Skeletal muscle cell (primary cell): Measurements from ENCODE around the gene SORBS1.
A peak's percentile ranks its signal among the peaks of the same experiment; 100 is the strongest.

Experiments used
- DNase-seq: peaks from one replicate; pipeline ENCODE4 v3.0.0-alpha.2; 2010; ENCODE audit warnings: low read depth
- H3K4me3 ChIP-seq: 2 replicates; pipeline ENCODE4 v1.5.1; 2011; ENCODE audit warnings: low read depth, mild to moderate bottlenecking, control low read depth, low read length, moderate library complexity

Gene SORBS1

DNA sequence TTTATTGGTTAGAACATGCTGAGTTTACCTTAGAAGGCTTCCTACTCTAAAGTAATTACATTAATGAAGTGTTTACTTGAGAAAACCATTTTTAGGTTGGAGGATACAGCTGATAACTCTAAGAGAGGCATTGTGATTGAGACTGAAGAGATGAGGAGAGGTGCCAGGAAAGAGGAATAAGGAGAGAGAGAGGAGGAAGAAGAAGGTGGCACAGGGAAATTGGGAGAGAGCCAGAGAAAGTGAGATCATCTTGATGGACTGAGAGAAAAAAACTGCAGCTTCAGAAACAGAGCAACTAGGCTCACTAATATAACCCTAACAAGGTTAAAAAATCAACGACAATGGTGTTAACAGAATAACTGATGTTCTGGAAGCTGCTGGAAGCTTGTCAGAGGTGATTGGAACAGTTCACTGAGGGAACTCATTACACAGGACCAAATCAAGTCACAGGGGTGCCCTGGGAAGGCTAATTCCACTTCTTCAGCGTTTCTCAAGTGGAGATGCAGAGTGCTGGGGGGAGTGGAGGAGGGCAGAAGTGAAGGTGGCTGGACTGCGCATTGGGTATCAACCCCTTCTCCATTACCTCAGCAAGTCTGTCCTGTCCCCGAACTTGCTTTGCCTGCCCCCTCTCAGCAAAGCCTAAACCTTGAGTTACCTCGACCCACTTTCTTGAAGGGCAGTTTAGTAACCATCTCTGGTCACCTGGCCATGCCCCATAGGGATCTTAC lies 6.9 kb upstream of the SORBS1 start:
- H3K4me3 ChIP-seq: no peak overlapping the region
- DNase-seq: no peak

DNA sequence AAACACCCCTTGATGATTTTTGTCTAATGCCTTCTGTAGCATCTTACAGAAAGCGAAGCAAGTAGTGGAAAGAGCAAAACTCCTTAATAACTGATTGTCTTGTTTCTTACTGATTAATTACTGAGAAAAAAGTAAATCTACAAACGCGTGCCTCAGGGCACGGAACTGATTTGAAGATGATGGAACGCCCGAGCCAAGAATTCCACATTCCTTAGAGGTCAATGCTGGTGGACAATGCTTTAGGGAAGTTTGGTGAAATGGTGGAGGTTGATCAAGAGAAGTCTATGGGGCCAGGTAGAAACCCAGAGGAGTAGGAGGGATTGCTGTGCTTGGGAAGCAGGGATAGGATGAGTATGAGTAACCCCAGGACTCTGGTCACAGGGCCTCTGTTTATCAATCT lies 5.0 kb upstream of the SORBS1 start:
- H3K4me3 ChIP-seq: no peak overlapping the region
- no peak for DNase-seq

DNA sequence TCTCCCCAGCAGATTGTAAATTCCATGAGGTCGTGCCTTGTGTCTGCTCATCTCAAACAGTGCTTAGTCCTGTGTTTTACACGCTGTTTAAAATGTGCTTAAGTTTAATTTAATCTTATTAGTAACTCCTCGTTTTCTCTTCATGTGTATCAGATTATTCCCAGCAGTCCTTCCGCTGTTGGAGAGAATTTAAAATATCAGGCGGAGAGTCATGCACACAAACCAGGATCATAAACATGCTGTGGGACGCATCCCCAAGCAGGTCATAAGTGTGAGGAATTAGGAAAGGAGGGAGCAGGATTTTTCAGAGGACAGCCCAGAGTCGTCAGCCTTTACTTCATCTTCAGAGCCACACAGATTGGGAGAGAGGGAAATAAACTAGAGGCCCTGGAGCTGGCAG lies 4.2 kb upstream of the SORBS1 start:
- no peak overlapping the region for H3K4me3 ChIP-seq
- DNase-seq: no peak

DNA sequence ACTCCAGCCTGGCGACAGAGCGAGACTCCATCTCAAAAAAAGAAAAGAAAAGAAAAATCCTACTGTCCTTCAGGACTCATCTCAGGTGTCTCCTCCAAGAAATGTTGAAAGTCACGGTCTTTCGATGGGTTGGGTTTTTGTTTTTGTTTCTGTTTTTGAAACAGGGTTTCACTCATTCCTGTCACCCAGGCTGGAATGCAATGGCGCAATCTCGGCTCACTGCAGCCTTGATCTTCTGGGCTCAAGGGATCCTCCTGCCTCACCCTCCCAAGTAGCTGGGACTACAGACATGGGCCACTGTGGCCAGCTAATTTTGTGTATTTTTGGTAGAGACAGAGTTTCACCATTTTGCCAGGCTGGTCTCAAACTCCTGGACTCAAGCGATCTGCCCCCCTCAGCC lies 3.1 kb upstream of the SORBS1 start:
- DNase-seq: no peak
- H3K4me3 ChIP-seq: no peak overlapping the region

- H3K4me3 ChIP-seq: no peak overlapping the region
Observed at GRCh38 chr10:95562341-95562965, 1.3 kb upstream of the SORBS1 start.

DNA sequence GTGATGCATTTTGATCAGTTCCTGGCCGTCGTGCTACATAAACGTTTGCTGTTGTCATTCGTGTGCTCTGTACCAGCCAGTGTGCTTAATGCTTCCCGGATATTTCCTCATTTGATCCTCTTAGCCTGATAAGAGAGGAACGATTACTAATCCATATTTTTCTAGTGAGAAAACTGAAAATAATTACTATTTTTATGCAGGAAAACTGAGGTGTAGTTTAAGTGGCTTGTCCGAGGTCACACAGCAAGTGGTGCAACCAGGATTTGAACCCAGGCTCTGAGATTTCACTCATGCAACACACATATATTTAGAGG lies 650 bp upstream of the SORBS1 start:
- no peak for DNase-seq
- H3K4me3 ChIP-seq: peak overlapping the region; percentile 76

More at GRCh38 chr10:95562341-95562965, 1.3 kb upstream of the SORBS1 start:
- DNase-seq: no peak

DNA sequence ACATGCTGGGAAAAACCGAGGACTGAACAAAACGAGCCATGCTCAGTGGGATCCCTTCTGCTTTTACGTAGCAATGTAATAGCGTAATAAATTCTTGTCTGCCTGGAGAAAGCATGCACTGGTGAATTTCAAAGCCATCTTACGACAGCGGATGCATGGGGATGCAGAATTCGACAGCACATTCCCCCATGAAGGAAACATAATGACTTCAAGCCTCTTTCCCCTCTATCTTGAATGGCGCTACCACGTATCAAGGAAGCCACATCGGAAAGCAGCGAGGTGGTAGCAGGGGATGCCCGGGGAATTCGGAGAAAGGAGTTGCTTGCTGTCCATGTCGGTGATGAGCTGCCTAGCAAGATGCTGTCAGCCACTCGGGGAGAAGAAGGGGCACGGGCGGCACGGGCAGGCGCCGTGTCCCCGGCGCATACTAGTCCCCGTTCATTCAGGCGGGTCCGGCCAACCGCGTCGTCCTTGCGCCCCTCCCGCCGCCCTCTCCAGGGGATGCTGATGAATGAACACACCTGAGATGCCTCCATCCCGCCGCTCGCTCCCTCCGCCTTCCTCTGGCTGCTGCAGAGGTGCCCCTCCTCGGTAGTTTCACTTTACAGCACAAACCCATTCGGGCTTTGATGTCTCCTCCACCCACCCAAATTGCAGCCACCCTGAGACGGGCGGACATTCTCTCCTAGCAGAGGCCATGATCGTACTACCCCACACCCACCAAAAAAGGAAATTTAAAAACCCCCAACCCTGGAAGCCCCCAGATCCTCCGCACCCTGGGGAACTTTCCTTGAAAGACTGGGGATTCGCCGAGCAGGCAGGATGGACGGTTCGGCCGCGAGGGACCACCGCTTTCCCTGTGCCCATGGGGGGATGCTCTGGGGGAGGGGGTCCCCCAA lies 644 bp downstream of the SORBS1 start:
- peak overlapping the region; percentile 76 for H3K4me3 ChIP-seq
- DNase-seq: no peak

DNA sequence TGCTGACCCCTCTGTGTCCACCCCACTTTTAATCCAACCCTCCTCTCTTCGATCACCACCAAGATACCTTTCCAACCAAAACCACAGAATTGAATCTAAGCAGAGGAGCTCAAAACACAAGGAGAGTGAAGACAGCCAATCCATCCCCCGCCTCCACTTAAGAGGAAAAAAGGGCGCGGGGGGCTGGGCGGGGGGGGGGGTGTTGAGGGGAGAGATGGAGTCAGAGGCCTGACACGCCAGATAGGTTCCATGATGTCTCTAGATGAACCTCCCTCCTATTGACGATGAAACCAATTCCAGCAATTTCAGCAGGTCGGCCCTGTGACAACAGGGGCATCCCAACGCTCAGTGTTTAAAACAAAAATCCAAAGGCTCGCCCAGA lies 1.3 kb downstream of the SORBS1 start:
- peak overlapping the region; percentile 76 for H3K4me3 ChIP-seq
- no peak for DNase-seq

DNA sequence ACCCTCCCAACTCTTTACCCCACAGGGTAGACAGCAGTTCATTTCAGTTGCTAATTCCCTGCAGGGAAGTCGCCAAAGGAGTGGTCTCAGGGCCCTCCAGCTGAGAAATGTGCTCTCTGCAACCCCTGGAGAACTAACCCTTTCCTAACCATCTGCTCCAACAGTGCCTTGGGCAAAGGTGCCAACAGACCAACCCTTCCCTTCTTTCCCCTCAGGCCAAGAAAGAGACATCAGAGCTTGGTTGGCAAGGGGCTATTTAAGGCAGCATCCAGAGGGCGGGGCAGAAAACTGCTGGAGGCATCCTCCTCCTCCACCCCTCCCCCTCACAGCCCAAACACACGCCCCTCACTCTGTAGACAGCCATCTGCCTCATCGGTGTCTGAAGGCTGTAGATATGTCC lies 1.7 kb downstream of the SORBS1 start:
- DNase-seq: no peak
- no peak overlapping the region for H3K4me3 ChIP-seq

DNA sequence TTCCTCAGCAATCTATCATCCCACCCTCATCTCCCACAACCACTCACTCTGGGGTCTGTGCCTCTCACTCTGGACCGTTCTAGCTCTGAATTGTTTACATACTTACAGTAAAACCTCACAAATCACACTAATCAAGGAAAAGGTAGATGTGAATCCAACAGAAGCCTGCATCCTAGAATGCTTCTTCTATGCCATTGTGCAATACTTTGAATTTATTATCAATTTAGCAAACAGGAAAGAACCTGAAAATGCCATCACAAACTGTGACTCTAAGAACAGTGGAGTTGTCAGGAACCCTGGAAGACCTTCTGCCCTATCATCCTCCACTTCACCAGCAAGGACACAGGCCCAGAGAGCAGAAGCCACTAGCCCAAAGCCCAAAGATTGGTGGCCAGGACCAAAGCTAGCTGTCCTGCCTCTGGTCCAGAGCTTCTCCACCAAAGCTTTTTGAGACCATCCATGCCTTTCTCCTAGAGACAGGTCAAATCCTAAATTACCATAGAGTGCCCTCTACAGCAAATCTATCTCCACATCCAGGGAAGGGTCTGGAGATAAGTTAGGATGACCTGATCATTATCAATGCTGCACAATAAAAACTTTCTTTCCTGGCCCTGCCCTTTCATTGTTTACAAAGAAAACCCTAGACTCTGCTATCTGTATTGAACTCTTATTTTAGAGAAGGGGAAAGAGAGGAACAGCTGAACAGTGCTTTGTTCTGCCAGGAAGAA lies 2.4 kb downstream of the SORBS1 start:
- DNase-seq: no peak
- no peak overlapping the region for H3K4me3 ChIP-seq

DNA sequence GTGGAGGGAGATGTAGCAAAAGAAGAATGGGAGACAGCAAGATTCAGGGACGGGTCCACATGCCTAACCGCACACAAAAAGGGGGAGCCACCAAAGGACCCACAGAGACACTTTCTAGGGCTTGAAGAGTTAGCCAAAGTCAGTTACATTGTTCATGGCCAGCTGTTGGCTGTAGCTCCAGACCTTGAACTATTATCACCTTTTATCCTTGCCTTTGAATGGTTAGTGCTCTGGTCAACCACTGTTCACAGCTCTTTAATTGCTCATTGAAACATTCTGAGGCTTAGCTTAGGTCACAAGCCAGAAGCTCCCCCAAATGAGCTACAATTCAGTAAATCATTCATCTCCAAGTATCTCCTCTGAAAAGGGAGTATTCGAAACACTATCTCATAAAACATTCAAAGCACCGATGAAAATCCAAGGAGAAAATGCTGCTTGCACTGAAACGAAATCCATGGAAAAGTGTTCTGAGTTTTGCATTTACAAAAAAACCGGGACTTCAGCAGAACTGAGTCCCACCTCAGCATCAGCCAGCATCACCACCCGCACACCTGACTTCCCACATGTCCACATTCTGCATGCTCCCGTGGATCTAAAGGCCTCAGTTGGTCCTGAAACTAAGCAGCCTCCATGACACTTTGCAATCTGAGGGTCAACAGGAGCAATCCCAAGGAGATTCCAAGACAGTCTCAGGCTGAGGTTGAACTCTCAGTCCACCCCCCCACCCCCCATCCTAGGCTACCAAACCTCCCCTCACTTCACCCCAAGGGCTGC lies 4.0 kb downstream of the SORBS1 start:
- H3K4me3 ChIP-seq: no peak overlapping the region
- no peak for DNase-seq

- no peak for DNase-seq
- H3K4me3 ChIP-seq: no peak overlapping the region
Observed at GRCh38 chr10:95553674-95554073, 7.5 kb downstream of the SORBS1 start.

- DNase-seq: no peak
- no peak overlapping the region for H3K4me3 ChIP-seq
Observed at GRCh38 chr10:95552679-95553342, 8.4 kb downstream of the SORBS1 start.

GRCh38 chr10:95550073-95550672 lies 11.0 kb downstream of the SORBS1 start:
- no peak overlapping the region for H3K4me3 ChIP-seq
- no peak for DNase-seq

DNA sequence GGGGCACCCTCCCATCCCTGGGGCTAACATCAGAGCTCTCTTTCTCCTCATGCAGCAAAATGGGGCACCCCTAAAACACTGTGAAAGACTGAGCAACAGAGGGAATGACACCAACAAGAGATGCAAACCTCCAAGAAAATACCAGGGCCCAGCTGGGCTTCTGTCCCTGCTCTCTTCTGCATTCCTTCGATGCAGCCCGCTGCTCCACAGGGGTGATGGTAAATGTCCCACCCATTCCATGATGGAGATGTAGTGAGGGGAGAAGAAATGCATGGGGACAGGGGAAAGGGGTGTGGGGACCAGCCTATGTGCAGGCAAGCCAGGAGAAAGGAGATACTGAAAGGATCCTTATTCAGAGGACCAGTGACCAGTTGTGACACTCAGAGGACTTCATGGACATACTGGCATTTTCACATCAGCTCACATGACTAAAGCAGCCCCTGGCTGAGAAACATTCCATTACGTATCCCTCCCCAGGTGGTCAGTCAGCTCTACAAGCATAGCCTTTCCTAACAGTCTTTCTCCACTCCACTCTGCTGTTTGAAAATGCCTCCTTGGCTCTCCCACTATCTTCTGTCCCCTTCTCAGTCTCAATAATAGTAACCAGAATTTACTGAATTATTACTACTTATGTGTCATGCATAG lies 13.3 kb downstream of the SORBS1 start:
- no peak for DNase-seq
- H3K4me3 ChIP-seq: no peak overlapping the region

DNA sequence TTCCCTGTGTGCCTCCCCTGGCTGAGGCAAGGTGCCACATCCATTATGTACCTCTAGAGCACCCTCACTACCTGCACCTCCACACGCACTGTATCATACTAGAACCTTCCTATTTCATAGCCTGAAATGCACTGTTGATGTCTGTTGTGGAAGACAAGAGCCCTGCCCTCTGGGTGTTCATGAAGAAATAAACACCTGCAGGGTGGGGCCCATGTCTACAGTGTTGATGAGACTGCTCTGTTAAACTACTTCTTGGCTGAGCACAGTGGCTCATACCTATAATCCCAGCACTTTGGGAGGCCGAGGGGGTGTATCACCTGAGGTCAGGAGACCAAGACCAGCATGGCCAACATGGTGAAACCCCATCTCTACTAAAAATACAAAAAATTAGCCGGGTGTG lies 14.0 kb downstream of the SORBS1 start:
- no peak for DNase-seq
- no peak overlapping the region for H3K4me3 ChIP-seq

DNA sequence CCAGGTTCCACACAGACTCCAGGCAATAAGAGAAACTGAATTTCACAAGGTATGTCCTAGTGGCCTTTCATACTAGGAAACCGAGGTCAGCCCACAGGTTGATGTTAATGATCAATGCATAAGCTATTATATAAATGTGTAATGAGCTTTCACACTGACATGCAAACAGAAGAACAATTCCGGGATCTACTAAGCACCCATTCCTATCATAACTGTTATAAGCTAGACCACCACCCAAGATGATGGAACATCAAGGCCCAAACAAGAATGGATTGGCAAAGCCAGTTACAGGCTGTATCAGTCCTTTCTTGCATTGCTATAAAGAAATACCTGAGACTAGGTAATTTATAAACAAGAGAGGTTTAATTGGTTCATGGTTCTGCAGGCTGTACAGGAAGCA lies 15.2 kb downstream of the SORBS1 start:
- DNase-seq: no peak
- no peak overlapping the region for H3K4me3 ChIP-seq
